ENCODE results near the gene PRPF4. TPM values are rescaled to one million over a fixed set of nuclear protein-coding genes. Genes with fewer than 3 reads are reported as not detected.
"Not testable (repeated sequence)": the region's sequence is repeated elsewhere in the genome, so short reads cannot be mapped to it uniquely, and the experiment has no call there.

Gene PRPF4
- total RNA-seq, 4 donors from 2014 or later: 5.0 to 13.7 (median 9.6) TPM

- TF ChIP-seq EP300 (IDR thresholded peaks at IDR 0.05; ENCODE audit: low read depth) (no peak), POLR2A (IDR thresholded peaks at IDR 0.05) (no peak), POLR2AphosphoS5 (IDR thresholded peaks at IDR 0.05) (no peak), CTCF (IDR thresholded peaks at IDR 0.05) (no peak)
- Histone ChIP-seq H3K4me1 (peaks cover 3 to 20% (median 4%) of the 10 kb centered on the region in 4 donors), H3K27me3 (no peaks in the 10 kb centered on the region), H3K36me3 (peaks cover 0 to 73% (median 30%) of the 10 kb centered on the region in 4 donors), H3K27ac (no peak overlapping the region), H3K4me3 (no peak overlapping the region), H3K9me3 (no peaks in the 10 kb centered on the region)
- WGBS, 2 donors (ENCODE audit: low coverage in 1 of 2): 94% methylated on average over 4 of the region's 4 CpGs
- intact Hi-C loops (cut with DNase I; ENCODE audit: low total_unique reads) (no loop called here), in situ Hi-C loops (cut with MboI; ENCODE audit: low pct_ligation_motif_present in 1 of 4, low pct_unique_long_range_greater_than_20kb in 1 of 4, low sequenced_read_pairs in 3 of 4) (no loop called here)
- DNase-seq: no peak
These were observed 5.9 kb downstream of the PRPF4 start for GRCh38 chr9:113281356-113281755.

- TF ChIP-seq CTCF (IDR thresholded peaks at IDR 0.05) (no peak), POLR2A (IDR thresholded peaks at IDR 0.05) (no peak), EP300 (IDR thresholded peaks at IDR 0.05; ENCODE audit: low read depth) (no peak), POLR2AphosphoS5 (IDR thresholded peaks at IDR 0.05) (no peak)
- no peak overlapping the region for H3K4me3 ChIP-seq
- no peaks in the 10 kb centered on the region for H3K9me3 ChIP-seq
- in situ Hi-C loops (cut with MboI; ENCODE audit: low pct_ligation_motif_present in 1 of 4, low pct_unique_long_range_greater_than_20kb in 1 of 4, low sequenced_read_pairs in 3 of 4): no loop called here
- intact Hi-C loops (cut with DNase I; ENCODE audit: low total_unique reads): no loop called here
- WGBS, 2 donors (ENCODE audit: low coverage in 1 of 2): 42 to 50% methylated on average over 2 of the region's 2 CpGs
- H3K36me3 ChIP-seq: peaks cover 0 to 78% (median 36%) of the 10 kb centered on the region in 4 donors
- H3K27ac ChIP-seq: peak overlapping the region; percentile 23 to 37 (median 30)
- DNase-seq: peak; percentile 69
- peaks cover 0 to 13% (median 6%) of the 10 kb centered on the region in 4 donors for H3K4me1 ChIP-seq
- H3K27me3 ChIP-seq: no peaks in the 10 kb centered on the region
These were observed 13.6 kb downstream of the PRPF4 start for GRCh38 chr9:113289091-113289490.

- in situ Hi-C loops (cut with MboI; ENCODE audit: low pct_ligation_motif_present in 1 of 4, low pct_unique_long_range_greater_than_20kb in 1 of 4, low sequenced_read_pairs in 3 of 4) (no loop called here), intact Hi-C loops (cut with DNase I; ENCODE audit: low total_unique reads) (no loop called here)
- 83 to 92% methylated on average over 5 to 6 of the region's 6 CpGs for WGBS, 2 donors (ENCODE audit: low coverage in 1 of 2)
- no peaks in the 10 kb centered on the region for H3K9me3 ChIP-seq
- no peak overlapping the region for H3K4me3 ChIP-seq
- TF ChIP-seq EP300 (IDR thresholded peaks at IDR 0.05; ENCODE audit: low read depth) (no peak), CTCF (IDR thresholded peaks at IDR 0.05) (no peak), POLR2A (IDR thresholded peaks at IDR 0.05) (no peak), POLR2AphosphoS5 (IDR thresholded peaks at IDR 0.05) (no peak)
- H3K4me1 ChIP-seq: peaks cover 0 to 13% (median 6%) of the 10 kb centered on the region in 4 donors
- no peak for DNase-seq
- no peak overlapping the region for H3K27ac ChIP-seq
- no peaks in the 10 kb centered on the region for H3K27me3 ChIP-seq
- peaks cover 0 to 68% (median 32%) of the 10 kb centered on the region in 4 donors for H3K36me3 ChIP-seq
These were observed 14.7 kb downstream of the PRPF4 start for GRCh38 chr9:113290052-113290607.

- no peak for DNase-seq
- Histone ChIP-seq H3K9me3 (no peaks in the 10 kb centered on the region), H3K27me3 (no peaks in the 10 kb centered on the region), H3K4me1 (peaks cover 0 to 12% (median 6%) of the 10 kb centered on the region in 4 donors), H3K27ac (no peak overlapping the region), H3K4me3 (no peak overlapping the region), H3K36me3 (peaks cover 0 to 38% (median 16%) of the 10 kb centered on the region in 4 donors)
- 53 to 75% methylated on average over 3 to 7 of the region's 7 CpGs for WGBS, 2 donors (ENCODE audit: low coverage in 1 of 2)
- TF ChIP-seq POLR2A (IDR thresholded peaks at IDR 0.05) (no peak), EP300 (IDR thresholded peaks at IDR 0.05; ENCODE audit: low read depth) (no peak), CTCF (IDR thresholded peaks at IDR 0.05) (no peak)
- in situ Hi-C loops (cut with MboI; ENCODE audit: low pct_ligation_motif_present in 1 of 4, low pct_unique_long_range_greater_than_20kb in 1 of 4, low sequenced_read_pairs in 3 of 4) (no loop called here), intact Hi-C loops (cut with DNase I; ENCODE audit: low total_unique reads) (no loop called here)
These were observed 17.9 kb downstream of the PRPF4 start for GRCh38 chr9:113293285-113293878.

GRCh38 chr9:113296247-113296646, 20.8 kb downstream of the PRPF4 start:
- H3K36me3 ChIP-seq: peaks cover 0 to 16% (median 7%) of the 10 kb centered on the region in 4 donors
- DNase-seq: peak; percentile 45
- H3K9me3 ChIP-seq; in situ Hi-C loops (cut with MboI; ENCODE audit: low pct_ligation_motif_present in 1 of 4, low pct_unique_long_range_greater_than_20kb in 1 of 4, low sequenced_read_pairs in 3 of 4); H3K4me1 ChIP-seq; H3K27me3 ChIP-seq; intact Hi-C loops (cut with DNase I; ENCODE audit: low total_unique reads); H3K4me3 ChIP-seq; H3K27ac ChIP-seq: not testable (repeated sequence)
- 27 to 52% methylated on average over 2 to 8 of the region's 8 CpGs for WGBS, 2 donors (ENCODE audit: low coverage in 1 of 2)
